GM12878 (cell line): ENCODE measurements around the gene EXOC4. TPM values are rescaled to one million over a fixed set of nuclear protein-coding genes. Genes with fewer than 3 reads are reported as not detected.

ENCODE experiments used
- ATAC-seq: fragments of 200-7000 bp; cut with Tn5 transposase; 3 replicates; pipeline ENCODE4 v1.9.1; 2020; ENCODE audit warnings: mild to moderate bottlenecking, moderate library complexity
- BruUV-seq: library from RNA; stranded (reverse); fragments of 400-500 nt; replicated peaks from 2 replicates; lab custom pipeline; 2021; lab: Mats Ljungman, UMichigan
- CTCF ChIA-PET: fragments of 300-600 bp; sonication (Branson Sonifier 250); formaldehyde crosslinking; extraction: SDS; loops from one replicate; lab custom pipeline; 2021; ENCODE audit warnings: inconsistent platforms; lab: Yijun Ruan, JAX
- POLR2A ChIA-PET: fragments of 350-600 bp; formaldehyde crosslinking; extraction: SDS; loops from one replicate; lab custom pipeline; 2021; ENCODE audit warnings: inconsistent platforms; lab: Charles Lee
- RAD21 ChIA-PET: fragments of 300-600 bp; sonication (Branson Sonifier 250); formaldehyde crosslinking; loops from one replicate; lab custom pipeline; 2023; ENCODE audit warnings: antibody characterized with exemption; ENCODE audit not compliant: unreplicated experiment; lab: Charles Lee
- SMC1A ChIA-PET: fragments of 300-600 bp; sonication (Branson Sonifier 250); formaldehyde crosslinking; loops from one replicate; lab custom pipeline; 2023; ENCODE audit not compliant: unreplicated experiment, uncharacterized antibody; lab: Charles Lee
- DNase-seq: peaks from one replicate; pipeline ENCODE4 v3.0.0-alpha.2; 2011; ENCODE audit warnings: low read depth, low spot score
- FAIRE-seq: peaks from 3 replicates; lab custom pipeline; 2011; peaks lifted over from hg19 to GRCh38; lab: Jason Lieb, UNC
- H2AFZ ChIP-seq: 2 replicates; pipeline ENCODE4 v1.6.0; 2011; ENCODE audit warnings: low read depth, low read length, control low read depth; ENCODE audit not compliant: control insufficient read depth
- H3K27ac ChIP-seq: 2 replicates; pipeline ENCODE4 v1.5.1; 2011; ENCODE audit warnings: control low read depth; ENCODE audit not compliant: control insufficient read depth, insufficient read depth
- H3K27me3 ChIP-seq, 2 experiments: replicated peaks in 1 of 2; 2 replicates each; pipeline versions ENCODE4 v1.6.0 to v1.6.1; 2011; ENCODE audit warnings: low read length in 1 of 2; ENCODE audit not compliant: control insufficient read depth in 2 of 2, insufficient read depth in 2 of 2
- H3K36me3 ChIP-seq, 2 experiments: 2 replicates each; pipeline ENCODE4 v1.5.1; 2011; ENCODE audit warnings: low read length in 1 of 2; ENCODE audit not compliant: control insufficient read depth in 2 of 2, insufficient read depth in 2 of 2
- H3K4me1 ChIP-seq: 2 replicates; pipeline ENCODE4 v1.6.1; 2011; ENCODE audit warnings: mild to moderate bottlenecking, low read length, moderate library complexity, mixed read lengths; ENCODE audit not compliant: control insufficient read depth, insufficient read depth
- H3K4me2 ChIP-seq: 2 replicates; pipeline ENCODE4 v1.6.0; 2011; ENCODE audit warnings: control low read depth; ENCODE audit not compliant: control insufficient read depth, insufficient read depth
- H3K4me3 ChIP-seq: fragments of 200-600 bp; sonication (generic); 2 replicates; pipeline ENCODE4 v1.5.1; 2016
- H3K79me2 ChIP-seq: 2 replicates; pipeline ENCODE4 v1.6.0; 2011; ENCODE audit warnings: low read length; ENCODE audit not compliant: control insufficient read depth, insufficient read depth
- H3K9ac ChIP-seq: 2 replicates; pipeline ENCODE4 v1.8.0; 2011; ENCODE audit warnings: low read length, control low read depth, mixed read lengths; ENCODE audit not compliant: control insufficient read depth, insufficient read depth
- H3K9me3 ChIP-seq: replicated peaks from 3 replicates; pipeline ENCODE4 v1.5.1; 2011; ENCODE audit warnings: mild to moderate bottlenecking, low read length; ENCODE audit not compliant: control insufficient read depth, insufficient read depth
- H4K20me1 ChIP-seq: 2 replicates; pipeline ENCODE4 v1.6.0; 2011; ENCODE audit not compliant: control insufficient read depth, insufficient read depth
- ATF2 ChIP-seq: IDR thresholded peaks from 2 replicates; pipeline ENCODE4 v1.6.1; 2012; ENCODE audit warnings: low read length, inconsistent platforms
- BCL3 ChIP-seq: IDR thresholded peaks from 2 replicates; pipeline ENCODE4 v1.6.1; 2011; ENCODE audit warnings: borderline replicate concordance, low read depth, mild to moderate bottlenecking, moderate library complexity, low read length; ENCODE audit not compliant: insufficient read depth, poor library complexity, severe bottlenecking
- CREM ChIP-seq: IDR thresholded peaks from 2 replicates; pipeline ENCODE4 v1.6.1; 2014; ENCODE audit warnings: antibody characterized with exemption, low read depth
- DPF2 ChIP-seq: fragments of 450-650 bp; IDR thresholded peaks from 2 replicates; pipeline ENCODE4 v1.6.1; 2017; ENCODE audit warnings: mild to moderate bottlenecking
- HDAC6 ChIP-seq: fragments of 200-600 bp; sonication (generic); IDR thresholded peaks from one replicate; pipeline ENCODE4 v1.8.0; 2017; ENCODE audit warnings: antibody characterized with exemption; ENCODE audit not compliant: unreplicated experiment
- IKZF2 ChIP-seq, 2 experiments: fragments of 450-650 bp; IDR thresholded peaks; 2 replicates each; pipeline ENCODE4 v1.6.1; 2017; ENCODE audit warnings: mild to moderate bottlenecking in 2 of 2, moderate library complexity in 2 of 2
- NFXL1 ChIP-seq: fragments of 450-650 bp; IDR thresholded peaks from 2 replicates; pipeline ENCODE4 v1.6.1; 2017; ENCODE audit warnings: antibody characterized with exemption, mild to moderate bottlenecking, borderline replicate concordance
- PKNOX1 ChIP-seq: fragments of 450-650 bp; IDR thresholded peaks from 2 replicates; pipeline ENCODE4 v1.6.1; 2016; ENCODE audit warnings: mild to moderate bottlenecking
- RB1 ChIP-seq: fragments of 450-650 bp; formaldehyde crosslinking; IDR thresholded peaks from 2 replicates; pipeline ENCODE4 v1.6.1; 2017; ENCODE audit warnings: mild to moderate bottlenecking, borderline replicate concordance
- SIX5 ChIP-seq: IDR thresholded peaks from 2 replicates; pipeline ENCODE4 v1.6.1; 2011; ENCODE audit warnings: mild to moderate bottlenecking, low read depth, low read length, moderate library complexity; ENCODE audit not compliant: severe bottlenecking
- TCF7 ChIP-seq: IDR thresholded peaks from 2 replicates; pipeline ENCODE4 v1.6.1; 2014; ENCODE audit warnings: antibody characterized with exemption, borderline replicate concordance
- USF2 ChIP-seq: IDR thresholded peaks from 2 replicates; pipeline ENCODE4 v1.6.1; 2011; ENCODE audit warnings: low read depth, low read length, improper control_type of control experiment, borderline replicate concordance
- YY1 ChIP-seq: IDR thresholded peaks from 2 replicates; pipeline ENCODE4 v1.6.1; 2011; ENCODE audit warnings: low read depth, mild to moderate bottlenecking, low read length
- ZBTB33 ChIP-seq: fragments of 450-650 bp; IDR thresholded peaks from 2 replicates; pipeline ENCODE4 v1.6.1; 2017; ENCODE audit warnings: mild to moderate bottlenecking
- WGBS: methylation state at CpG from one replicate; pipeline ENCODE4 v1.1.6; 2016; ENCODE audit warnings: low lambda C conversion rate; ENCODE audit not compliant: insufficient replicate concordance, insufficient coverage; ENCODE audit errors: missing lambda C conversion rate; 5-methylcytosine and 5-hydroxymethylcytosine counted together
- in situ Hi-C: fragments of 300-500 bp; cut with MboI; formaldehyde crosslinking; loops from 9 replicates; pipeline ENCODE4 v1.14.3; 2018; ENCODE audit warnings: mixed read lengths
- intact Hi-C: fragments of 100-400 bp; cut with micrococcal nuclease; formaldehyde crosslinking; loops from one replicate; pipeline ENCODE4 v1.14.2; 2022; ENCODE audit not compliant: unreplicated experiment
- polyA plus RNA-seq, 11 experiments: library from polyadenylated mRNA; depleted of rRNA in 4 of 11; unstranded in 6 of 11; stranded (reverse) in 5 of 11; fragments of >200 nt; fragmentation: Nextera tagmentation in 4 of 11; fragmentation: Illumina TruSeq in 1 of 11; extraction: Ambion mirVana in 4 of 11; extraction: Trizol in 1 of 11; gene quantifications; 1 replicate in 1 of 11; 2 replicates in 10 of 11; pipeline versions ENCODE4 v1.2.1 to v1.2.3, GENCODE V29; 2011 to 2016; ENCODE audit warnings: inconsistent platforms in 2 of 11, missing spikeins in 2 of 11, low read depth in 1 of 11
- total RNA-seq, 4 experiments: library from RNA; depleted of rRNA in 3 of 4; stranded (reverse); fragments of >200 nt in 3 of 4; fragmentation: Illumina TruSeq in 1 of 4; extraction: Trizol in 1 of 4; gene quantifications; 2 replicates each; pipeline versions ENCODE4 v1.2.1 to v1.2.3, GENCODE V29; 2013 to 2021

The EXOC4 gene
- total and polyA plus RNA-seq, 10 of the 15 experiments (the other 5 are each of a cell fraction or from before 2014, with no cell fraction given), result 13.2 to 44.5 (median 29.6) TPM

DNA sequence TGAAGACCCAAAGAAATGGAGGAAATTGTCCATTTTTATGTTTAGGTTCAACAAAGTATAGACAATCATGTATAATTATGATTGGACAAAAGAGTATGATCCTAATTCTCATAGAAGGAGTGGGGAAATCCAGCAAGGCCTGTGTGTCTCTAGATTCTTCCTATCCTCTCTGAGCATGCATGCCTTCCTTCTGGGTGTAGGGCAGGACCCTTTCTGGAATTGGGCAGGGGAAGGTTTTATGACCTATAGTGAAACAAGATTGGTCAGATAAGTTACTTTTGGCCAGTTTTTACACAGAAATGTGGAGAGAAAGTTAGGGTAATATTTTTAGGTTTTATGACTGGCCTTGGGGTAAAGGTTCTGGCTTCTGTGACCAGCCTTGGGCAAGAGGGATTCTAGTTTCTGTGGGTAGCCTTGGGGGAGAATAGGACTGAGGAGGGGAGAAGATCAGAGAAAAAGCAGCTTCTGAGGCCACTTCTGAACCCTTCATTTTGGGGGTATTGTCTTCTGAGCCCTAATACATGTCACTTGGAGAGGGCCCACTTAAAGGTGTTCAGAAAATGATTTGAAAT is 289.4 kb downstream of the EXOC4 start (continued):
- TF ChIP-seq IKZF2 (IDR thresholded peaks at IDR 0.05), result no peak

DNA sequence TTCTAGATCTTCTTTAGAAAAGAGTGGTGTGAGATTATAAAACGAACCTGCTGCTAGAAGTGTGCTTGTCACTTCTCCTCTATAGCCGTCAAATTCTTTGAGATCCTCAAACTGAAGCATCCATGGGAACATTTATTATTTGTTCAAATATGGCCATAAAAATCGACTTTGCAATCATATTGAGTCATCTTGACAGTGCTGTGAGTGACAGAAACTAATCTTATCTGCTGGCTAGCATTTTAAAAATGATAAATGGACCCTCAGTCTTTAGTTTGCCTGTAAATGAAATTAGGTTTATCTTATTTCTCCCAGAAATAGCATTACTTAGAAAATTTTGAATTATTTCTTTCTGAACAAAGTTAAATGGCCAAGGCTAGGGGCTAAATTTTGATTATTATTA is 290.8 kb downstream of the EXOC4 start:
- Histone ChIP-seq H4K20me1 (no peaks in the 10 kb centered on the region), H3K27me3 (no peaks in the 10 kb centered on the region), H3K9me3 (no peaks in the 10 kb centered on the region), H2AFZ (no peak overlapping the region), H3K4me1 (no peaks in the 10 kb centered on the region), H3K4me3 (no peak overlapping the region), H3K36me3 (no peaks in the 10 kb centered on the region), H3K27ac (no peak overlapping the region), H3K4me2 (no peak overlapping the region), H3K9ac (no peak overlapping the region), H3K79me2 (no peaks in the 10 kb centered on the region)
- BruUV-seq, result no TSS peak
- intact Hi-C loops (no loop called here), in situ Hi-C loops (no loop called here)
- FAIRE-seq (no peak), DNase-seq (no peak), ATAC-seq (no peak)
- ChIA-PET SMC1A (no interaction called here), RAD21 (no interaction called here), POLR2A (no interaction called here), CTCF (interaction anchor here (1.2 kb wide), 1 partner anchor 11 kb away, joined by 4 read pairs; no protein-coding TSS in a partner anchor)
- TF ChIP-seq TCF7 (no peak), DPF2 (no peak), HDAC6 (no peak), ATF2 (no peak), RB1 (no peak), USF2 (no peak), ZBTB33 (no peak), BCL3 (no peak), NFXL1 (no peak), PKNOX1 (no peak), YY1 (no peak), SIX5 (no peak), CREM (no peak)
- 78% methylated on average over 3 of the region's 3 CpGs for WGBS
